HCT116 (cell line): ENCODE data around the gene NTN4. TPM values are rescaled to one million over a fixed set of nuclear protein-coding genes. Genes with fewer than 3 reads are reported as not detected.

Experiments used
- ATAC-seq: fragments of 200-7000 bp; cut with Tn5 transposase; 2 replicates; pipeline ENCODE4 v1.9.1; 2020; ENCODE audit warnings: mild to moderate bottlenecking, moderate library complexity
- BruUV-seq: library from RNA; stranded (reverse); fragments of 400-500 nt; replicated peaks from 2 replicates; lab custom pipeline; 2021; lab: Mats Ljungman, UMichigan
- CTCF ChIA-PET: fragments of 300-600 bp; sonication (Branson Sonifier 250); formaldehyde crosslinking; loops from one replicate; lab custom pipeline; 2021; ENCODE audit warnings: antibody characterized with exemption; lab: Charles Lee
- POLR2A ChIA-PET: fragments of 300-600, 350-600 bp; sonication (Branson Sonifier 250); formaldehyde crosslinking; loops from one replicate; lab custom pipeline; 2021; ENCODE audit warnings: antibody characterized with exemption; lab: Charles Lee
- RAD21 ChIA-PET, 2 experiments: fragments of 300-600 bp; sonication (Branson Sonifier 250); formaldehyde crosslinking; loops; one replicate each; lab custom pipeline; 2023; ENCODE audit warnings: low total read pairs in 2 of 2; ENCODE audit not compliant: uncharacterized antibody in 2 of 2, unreplicated experiment in 2 of 2, low non-redundant PET in 1 of 2; lab: Charles Lee
- DNase-seq: peaks from one replicate; pipeline ENCODE4 v3.0.0-alpha.2; 2010; ENCODE audit warnings: low read depth, low spot score
- H2AFZ ChIP-seq: fragments of 200-600 bp; shearing (Covaris generic), sonication (generic); 2 replicates; pipeline ENCODE4 v1.6.1; 2017; ENCODE audit warnings: low read depth, mixed run types, mixed read lengths, antibody characterized with exemption, low read length; ENCODE audit not compliant: poor library complexity, severe bottlenecking
- H3K27ac ChIP-seq: 2 replicates; pipeline ENCODE4 v1.5.1; 2012; ENCODE audit warnings: low read depth, low read length
- H3K27me3 ChIP-seq: fragments of 200-600 bp; sonication (generic); 2 replicates; pipeline ENCODE4 v1.6.1; 2016; ENCODE audit warnings: mixed run types, low read length, mixed read lengths; ENCODE audit not compliant: insufficient read depth
- H3K36me3 ChIP-seq, 2 experiments: fragments of 200-500 bp in 1 of 2; fragments of 200-600 bp in 1 of 2; sonication (Bioruptor generic) in 1 of 2; sonication (generic) in 1 of 2; 2 replicates each; pipeline versions ENCODE4 v1.5.1 to v1.6.1; 2014 to 2016; ENCODE audit warnings: low read length in 2 of 2, inconsistent platforms in 1 of 2, mixed read lengths in 1 of 2, mixed run types in 1 of 2; ENCODE audit not compliant: insufficient read depth in 2 of 2, control insufficient read depth in 1 of 2
- H3K4me1 ChIP-seq, 2 experiments: fragments of 200-600 bp in 1 of 2; sonication (generic) in 1 of 2; 2 replicates each; pipeline versions ENCODE4 v1.5.1 to v1.6.1; 2012 to 2017; ENCODE audit warnings: low read length in 2 of 2, inconsistent platforms in 1 of 2, mild to moderate bottlenecking in 1 of 2, mixed read lengths in 1 of 2, mixed run types in 1 of 2, moderate library complexity in 1 of 2; ENCODE audit not compliant: insufficient read depth in 2 of 2, control insufficient read depth in 1 of 2
- H3K4me2 ChIP-seq: fragments of 200-600 bp; sonication (generic); 2 replicates; pipeline ENCODE4 v1.6.1; 2017; ENCODE audit warnings: mixed run types, low read length, mixed read lengths
- H3K4me3 ChIP-seq, 2 experiments: fragments of 200-600 bp in 1 of 2; sonication (generic) in 1 of 2; replicated peaks in 1 of 2; 2 replicates each; pipeline ENCODE4 v1.5.1; 2011 to 2016; ENCODE audit warnings: low read length in 2 of 2, control low read depth in 1 of 2, low read depth in 1 of 2, mild to moderate bottlenecking in 1 of 2, mixed read lengths in 1 of 2, mixed run types in 1 of 2
- H3K79me2 ChIP-seq: fragments of 200-600 bp; sonication (generic); 2 replicates; pipeline ENCODE4 v1.6.1; 2017; ENCODE audit warnings: mild to moderate bottlenecking, mixed run types, low read length, moderate library complexity, mixed read lengths; ENCODE audit not compliant: insufficient read depth
- H3K9ac ChIP-seq: fragments of 200-600 bp; sonication (generic); 2 replicates; pipeline ENCODE4 v1.6.1; 2016; ENCODE audit warnings: low read length, mixed read lengths
- H3K9me2 ChIP-seq: fragments of 200-600 bp; sonication (generic), shearing (Covaris generic); 2 replicates; pipeline ENCODE4 v1.6.1; 2017; ENCODE audit warnings: mixed run types, mild to moderate bottlenecking, moderate library complexity; ENCODE audit not compliant: insufficient read depth
- H3K9me3 ChIP-seq, 2 experiments: fragments of 200-500 bp in 1 of 2; fragments of 200-600 bp in 1 of 2; sonication (Bioruptor generic) in 1 of 2; sonication (generic) in 1 of 2; 2 replicates each; pipeline ENCODE4 v1.6.1; 2014 to 2017; ENCODE audit warnings: low read length in 2 of 2, mixed read lengths in 2 of 2, inconsistent platforms in 1 of 2, low read depth in 1 of 2, mild to moderate bottlenecking in 1 of 2, mixed run types in 1 of 2, moderate library complexity in 1 of 2; ENCODE audit not compliant: control insufficient read depth in 1 of 2, insufficient read depth in 1 of 2
- H4K20me1 ChIP-seq: fragments of 200-600 bp; sonication (generic), shearing (Covaris generic); 2 replicates; pipeline ENCODE4 v1.6.1; 2017; ENCODE audit warnings: mixed run types, mild to moderate bottlenecking, moderate library complexity; ENCODE audit not compliant: insufficient read depth
- CBX3 ChIP-seq: IDR thresholded peaks from 2 replicates; pipeline ENCODE4 v1.6.1; 2012; ENCODE audit warnings: low read depth
- EGR1 ChIP-seq: IDR thresholded peaks from 2 replicates; pipeline ENCODE4 v1.6.1; 2012; ENCODE audit warnings: low read depth
- ELF1 ChIP-seq: IDR thresholded peaks from 2 replicates; pipeline ENCODE4 v1.6.1; 2012; ENCODE audit warnings: low read depth, borderline replicate concordance
- EZH2phosphoT487 ChIP-seq: fragments of 200-600 bp; IDR thresholded peaks from 2 replicates; pipeline ENCODE4 v1.6.1; 2018; ENCODE audit warnings: antibody characterized with exemption, borderline replicate concordance
- FOSL1 ChIP-seq: IDR thresholded peaks from 2 replicates; pipeline ENCODE4 v1.6.1; 2012; ENCODE audit warnings: low read depth
- JUND ChIP-seq: IDR thresholded peaks from 2 replicates; pipeline ENCODE4 v1.6.1; 2012
- POLR2A ChIP-seq: IDR thresholded peaks from 2 replicates; pipeline ENCODE4 v1.7.0; 2011; ENCODE audit warnings: borderline replicate concordance; ENCODE audit not compliant: insufficient read depth, insufficient read length; ENCODE audit errors: extremely low read depth
- POLR2AphosphoS5 ChIP-seq: IDR thresholded peaks from 2 replicates; pipeline ENCODE4 v1.6.1; 2011; ENCODE audit warnings: mild to moderate bottlenecking, low read depth, low read length, moderate library complexity
- RAD21 ChIP-seq: IDR thresholded peaks from 2 replicates; pipeline ENCODE4 v1.6.1; 2012; ENCODE audit warnings: low read depth, mild to moderate bottlenecking
- SIN3A ChIP-seq: IDR thresholded peaks from 2 replicates; pipeline ENCODE4 v1.6.1; 2012; ENCODE audit warnings: low read depth
- SP1 ChIP-seq: IDR thresholded peaks from 2 replicates; pipeline ENCODE4 v1.6.1; 2012; ENCODE audit warnings: low read depth
- SRF ChIP-seq: IDR thresholded peaks from 2 replicates; pipeline ENCODE4 v1.6.1; 2012; ENCODE audit warnings: low read depth
- TCF7L2 ChIP-seq: IDR thresholded peaks from 2 replicates; pipeline ENCODE4 v1.7.0; 2011; ENCODE audit warnings: borderline replicate concordance, inconsistent platforms; ENCODE audit not compliant: insufficient read depth, insufficient read length; ENCODE audit errors: extremely low read depth
- YY1 ChIP-seq: IDR thresholded peaks from 2 replicates; pipeline ENCODE4 v1.6.1; 2011; ENCODE audit warnings: low read length, low read depth, moderate library complexity, mild to moderate bottlenecking; ENCODE audit not compliant: insufficient replicate concordance; ENCODE audit errors: extremely low read depth
- ZFX ChIP-seq: fragments of 450-650 bp; IDR thresholded peaks from 2 replicates; pipeline ENCODE4 v1.6.1; 2017
- ZNF274 ChIP-seq: fragments of 200-500 bp; sonication (Bioruptor generic); IDR thresholded peaks from 2 replicates; pipeline ENCODE4 v1.6.1; 2014; ENCODE audit warnings: mild to moderate bottlenecking, low read depth, low read length, inconsistent platforms
- intact Hi-C: fragments of 100-400 bp; cut with micrococcal nuclease; formaldehyde crosslinking; loops from 2 replicates; pipeline ENCODE4 v1.10.0; 2022
- total RNA-seq: library from RNA; stranded (reverse); gene quantifications from one replicate; pipeline ENCODE4 v1.2.1, GENCODE V29; 2021; ENCODE audit not compliant: unreplicated experiment
- TF ChIP-seq, protein P1 (sequence below): IDR thresholded peaks from 2 replicates; pipeline ENCODE4 v1.6.1; 2012
- TF ChIP-seq, protein P2 (sequence below): IDR thresholded peaks from 2 replicates; pipeline ENCODE4 v1.6.1; 2012
- TF ChIP-seq, protein P3 (sequence below), 3 experiments: fragments of 200-600 bp in 1 of 3; sonication (generic) in 1 of 3; IDR thresholded peaks in 2 of 3; conservative IDR thresholded peaks in 1 of 3; 2 replicates each; pipeline ENCODE4 v1.5.1; 2012 to 2017; ENCODE audit warnings: low read depth in 2 of 3, low read length in 2 of 3, antibody characterized with exemption in 1 of 3, borderline replicate concordance in 1 of 3, control low read depth in 1 of 3, mild to moderate bottlenecking in 1 of 3, mixed read lengths in 1 of 3, mixed run types in 1 of 3, moderate library complexity in 1 of 3; ENCODE audit not compliant: insufficient read depth in 1 of 3
- TF ChIP-seq, protein P4 (sequence below): IDR thresholded peaks from 2 replicates; pipeline ENCODE4 v1.6.1; 2012; ENCODE audit warnings: low read depth

NTN4 gene
- total RNA-seq, 1 experiment from 2014 or later, result 4.3 TPM

DNA sequence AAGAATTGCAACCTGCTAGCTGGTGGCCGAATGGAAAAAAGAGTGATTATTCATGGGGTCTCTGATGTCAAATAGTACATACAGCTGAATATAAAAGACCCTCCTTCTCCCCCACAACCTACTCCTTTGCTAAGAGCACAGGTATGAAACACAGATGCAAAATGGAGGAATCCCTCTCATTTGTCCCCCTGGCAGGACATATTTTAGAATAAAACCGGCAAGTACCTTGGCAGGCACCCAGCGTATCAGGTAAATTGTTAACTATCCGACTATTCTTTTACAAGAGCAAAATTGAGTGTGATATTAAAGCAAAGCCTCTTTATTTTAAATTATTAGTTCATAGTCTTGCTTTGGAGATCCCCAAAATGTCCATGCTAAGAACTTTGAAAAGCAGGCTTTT lies 165.6 kb downstream of the NTN4 start:
- H3K27ac ChIP-seq, result no peak overlapping the region
- no peaks in the 10 kb centered on the region for H3K36me3 ChIP-seq
- intact Hi-C loops, result no loop called here
- CTCF ChIA-PET, result no interaction called here
- TF ChIP-seq ZFX (no peak), SRF (no peak), ZNF274 (no peak), ELF1 (no peak), FOSL1 (no peak), SIN3A (no peak), SP1 (no peak), TCF7L2 (no peak), CBX3 (no peak), EGR1 (no peak), POLR2A (no peak), YY1 (no peak), EZH2phosphoT487 (no peak), RAD21 (no peak), POLR2AphosphoS5 (no peak), JUND (no peak)
- TF ChIP-seq, protein P1, sequence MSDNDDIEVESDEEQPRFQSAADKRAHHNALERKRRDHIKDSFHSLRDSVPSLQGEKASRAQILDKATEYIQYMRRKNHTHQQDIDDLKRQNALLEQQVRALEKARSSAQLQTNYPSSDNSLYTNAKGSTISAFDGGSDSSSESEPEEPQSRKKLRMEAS, result no peak
- TF ChIP-seq, protein P2, sequence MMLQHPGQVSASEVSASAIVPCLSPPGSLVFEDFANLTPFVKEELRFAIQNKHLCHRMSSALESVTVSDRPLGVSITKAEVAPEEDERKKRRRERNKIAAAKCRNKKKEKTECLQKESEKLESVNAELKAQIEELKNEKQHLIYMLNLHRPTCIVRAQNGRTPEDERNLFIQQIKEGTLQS, result no peak
- TF ChIP-seq, protein P3, sequence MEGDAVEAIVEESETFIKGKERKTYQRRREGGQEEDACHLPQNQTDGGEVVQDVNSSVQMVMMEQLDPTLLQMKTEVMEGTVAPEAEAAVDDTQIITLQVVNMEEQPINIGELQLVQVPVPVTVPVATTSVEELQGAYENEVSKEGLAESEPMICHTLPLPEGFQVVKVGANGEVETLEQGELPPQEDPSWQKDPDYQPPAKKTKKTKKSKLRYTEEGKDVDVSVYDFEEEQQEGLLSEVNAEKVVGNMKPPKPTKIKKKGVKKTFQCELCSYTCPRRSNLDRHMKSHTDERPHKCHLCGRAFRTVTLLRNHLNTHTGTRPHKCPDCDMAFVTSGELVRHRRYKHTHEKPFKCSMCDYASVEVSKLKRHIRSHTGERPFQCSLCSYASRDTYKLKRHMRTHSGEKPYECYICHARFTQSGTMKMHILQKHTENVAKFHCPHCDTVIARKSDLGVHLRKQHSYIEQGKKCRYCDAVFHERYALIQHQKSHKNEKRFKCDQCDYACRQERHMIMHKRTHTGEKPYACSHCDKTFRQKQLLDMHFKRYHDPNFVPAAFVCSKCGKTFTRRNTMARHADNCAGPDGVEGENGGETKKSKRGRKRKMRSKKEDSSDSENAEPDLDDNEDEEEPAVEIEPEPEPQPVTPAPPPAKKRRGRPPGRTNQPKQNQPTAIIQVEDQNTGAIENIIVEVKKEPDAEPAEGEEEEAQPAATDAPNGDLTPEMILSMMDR (IDR thresholded peaks at IDR 0.05 in 2 of 3, conservative IDR thresholded peaks at IDR 0.05 in 1 of 3; ENCODE audit: borderline replicate concordance in 1 of 3, insufficient read depth in 1 of 3, low read depth in 2 of 3, low read length in 2 of 3), result no peak
- TF ChIP-seq, protein P4, sequence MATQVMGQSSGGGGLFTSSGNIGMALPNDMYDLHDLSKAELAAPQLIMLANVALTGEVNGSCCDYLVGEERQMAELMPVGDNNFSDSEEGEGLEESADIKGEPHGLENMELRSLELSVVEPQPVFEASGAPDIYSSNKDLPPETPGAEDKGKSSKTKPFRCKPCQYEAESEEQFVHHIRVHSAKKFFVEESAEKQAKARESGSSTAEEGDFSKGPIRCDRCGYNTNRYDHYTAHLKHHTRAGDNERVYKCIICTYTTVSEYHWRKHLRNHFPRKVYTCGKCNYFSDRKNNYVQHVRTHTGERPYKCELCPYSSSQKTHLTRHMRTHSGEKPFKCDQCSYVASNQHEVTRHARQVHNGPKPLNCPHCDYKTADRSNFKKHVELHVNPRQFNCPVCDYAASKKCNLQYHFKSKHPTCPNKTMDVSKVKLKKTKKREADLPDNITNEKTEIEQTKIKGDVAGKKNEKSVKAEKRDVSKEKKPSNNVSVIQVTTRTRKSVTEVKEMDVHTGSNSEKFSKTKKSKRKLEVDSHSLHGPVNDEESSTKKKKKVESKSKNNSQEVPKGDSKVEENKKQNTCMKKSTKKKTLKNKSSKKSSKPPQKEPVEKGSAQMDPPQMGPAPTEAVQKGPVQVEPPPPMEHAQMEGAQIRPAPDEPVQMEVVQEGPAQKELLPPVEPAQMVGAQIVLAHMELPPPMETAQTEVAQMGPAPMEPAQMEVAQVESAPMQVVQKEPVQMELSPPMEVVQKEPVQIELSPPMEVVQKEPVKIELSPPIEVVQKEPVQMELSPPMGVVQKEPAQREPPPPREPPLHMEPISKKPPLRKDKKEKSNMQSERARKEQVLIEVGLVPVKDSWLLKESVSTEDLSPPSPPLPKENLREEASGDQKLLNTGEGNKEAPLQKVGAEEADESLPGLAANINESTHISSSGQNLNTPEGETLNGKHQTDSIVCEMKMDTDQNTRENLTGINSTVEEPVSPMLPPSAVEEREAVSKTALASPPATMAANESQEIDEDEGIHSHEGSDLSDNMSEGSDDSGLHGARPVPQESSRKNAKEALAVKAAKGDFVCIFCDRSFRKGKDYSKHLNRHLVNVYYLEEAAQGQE, result no peak
- H3K27me3 ChIP-seq, result no peaks in the 10 kb centered on the region
- H3K4me2 ChIP-seq, result no peak overlapping the region
- ATAC-seq, result no peak
- POLR2A ChIA-PET, result no interaction called here
- BruUV-seq, result no TSS peak
- peaks cover 0 to 15% of the 10 kb centered on the region in 2 experiments; a peak in 2 of 4 replicates for H3K4me1 ChIP-seq
- no peak overlapping the region for H3K9ac ChIP-seq
- H3K9me2 ChIP-seq, result no peaks in the 10 kb centered on the region
- RAD21 ChIA-PET, result no interaction called here
- H3K4me3 ChIP-seq, result no peak overlapping the region
- H2AFZ ChIP-seq, result peak overlapping the region; percentile 58
- H3K9me3 ChIP-seq, result no peaks in the 10 kb centered on the region
- no peaks in the 10 kb centered on the region for H3K79me2 ChIP-seq
- no peak for DNase-seq
- no peaks in the 10 kb centered on the region for H4K20me1 ChIP-seq
